ENCODE data around the gene CDC26. TPM values are rescaled to one million over a fixed set of nuclear protein-coding genes. Genes with fewer than 3 reads are reported as not detected.

The CDC26 gene
- polyA plus RNA-seq (2012; ENCODE audit: low read depth, missing spikeins) = 41.6 TPM

DNA sequence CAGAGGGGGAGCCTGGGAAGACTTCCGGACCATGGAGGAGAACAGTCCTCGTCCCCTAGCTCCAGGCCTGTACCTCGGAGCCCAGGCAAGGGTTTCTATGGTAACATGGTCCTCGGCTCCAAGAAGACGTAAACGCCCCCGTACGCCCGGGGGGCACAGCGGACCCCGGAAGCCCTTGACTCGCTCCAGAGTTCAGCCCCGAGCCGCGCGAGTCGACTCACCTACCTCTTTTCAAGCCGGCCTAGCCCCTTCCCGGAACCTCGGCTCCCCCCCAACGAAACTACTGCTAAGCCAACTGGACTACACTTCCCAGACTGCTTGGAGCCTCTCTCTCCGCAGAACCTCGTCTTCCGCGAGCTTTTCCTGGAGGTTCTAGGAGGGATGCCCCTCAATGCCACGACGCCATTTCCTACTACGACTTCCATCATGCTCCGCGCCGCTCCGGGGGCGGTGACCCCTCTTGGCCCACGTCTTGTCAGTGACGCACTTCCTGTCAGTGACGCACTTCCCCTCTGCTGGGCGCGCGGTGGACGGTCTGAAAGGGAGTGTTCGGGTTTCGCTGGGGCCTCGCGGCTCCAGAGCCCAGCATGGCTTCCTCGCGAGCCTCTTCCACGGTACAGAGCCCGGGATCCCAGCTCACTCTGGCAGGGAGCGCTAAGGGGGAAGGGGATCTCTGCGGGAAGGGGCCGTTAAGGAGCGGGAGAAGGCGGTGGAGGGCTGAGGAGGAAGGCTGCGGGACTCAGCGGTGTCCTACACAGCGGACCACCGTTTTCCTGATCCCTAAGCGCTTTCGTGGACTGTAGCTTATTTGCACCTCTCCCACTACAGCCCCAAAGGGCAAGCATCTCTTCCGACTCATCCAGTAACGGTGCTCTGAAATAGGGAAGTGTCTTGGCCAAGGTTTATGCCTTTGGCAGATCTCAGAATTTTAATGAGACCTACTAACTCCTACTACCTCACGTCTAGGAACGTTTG, at the start of gene CDC26, which contains the start of gene PRPF4:
Gene CDC26 (minus strand): TSS at position 416 of the 975 bp plus-strand sequence. CDS start 3,065 bp downstream, outside the sequence.
Gene PRPF4 (plus strand): TSS at position 502 of the 975 bp plus-strand sequence. CDS start 86 bp downstream, at position 588.
- TF ChIP-seq PAX5 (IDR thresholded peaks at IDR 0.05; ENCODE audit: insufficient read depth, low read length, severe bottlenecking) (no peak), POU2F2 (IDR thresholded peaks at IDR 0.05; ENCODE audit: low read depth, low read length) (peak; percentile 81), POLR2AphosphoS5 (IDR thresholded peaks at IDR 0.05; ENCODE audit: low read depth, low read length) (peak; percentile 93), SPI1 (IDR thresholded peaks at IDR 0.05; ENCODE audit: low read depth, low read length) (peak; percentile 84), POLR2A (IDR thresholded peaks at IDR 0.05; ENCODE audit: low read depth, low read length) (peak; percentile 97), TAF1 (IDR thresholded peaks at IDR 0.05; ENCODE audit: low read depth, low read length) (peak; percentile 88)
- peak; percentile 82 for DNase-seq (ENCODE audit: insufficient read length, low spot score)
- peak; percentile 98 for FAIRE-seq

DNA sequence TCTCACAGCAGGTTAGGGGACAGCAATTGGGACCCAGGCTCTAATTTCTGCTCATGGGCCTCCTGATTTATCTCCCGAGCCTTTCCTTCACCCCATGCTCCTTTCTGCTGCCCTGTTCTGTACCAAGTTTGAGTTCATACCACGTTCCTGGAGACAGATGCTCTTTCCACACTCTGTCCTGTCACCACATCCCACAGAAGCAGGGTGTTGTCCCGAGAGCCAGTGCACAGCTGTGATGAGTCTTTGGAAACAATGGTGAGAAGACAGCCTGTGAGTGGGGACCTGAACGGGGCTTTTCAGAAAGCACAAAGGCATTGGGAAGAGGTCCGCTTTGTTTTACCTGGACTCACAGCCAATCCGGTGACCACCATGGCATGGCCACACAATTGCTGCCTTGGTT, 47.3 kb upstream of the CDC26 start:
- FAIRE-seq (no peak), DNase-seq (ENCODE audit: insufficient read length, low spot score) (no peak)
- TF ChIP-seq PAX5 (IDR thresholded peaks at IDR 0.05; ENCODE audit: insufficient read depth, low read length, severe bottlenecking) (no peak), SPI1 (IDR thresholded peaks at IDR 0.05; ENCODE audit: low read depth, low read length) (no peak), POLR2A (IDR thresholded peaks at IDR 0.05; ENCODE audit: low read depth, low read length) (no peak), POLR2AphosphoS5 (IDR thresholded peaks at IDR 0.05; ENCODE audit: low read depth, low read length) (no peak), POU2F2 (IDR thresholded peaks at IDR 0.05; ENCODE audit: low read depth, low read length) (no peak), TAF1 (IDR thresholded peaks at IDR 0.05; ENCODE audit: low read depth, low read length) (no peak)

DNA sequence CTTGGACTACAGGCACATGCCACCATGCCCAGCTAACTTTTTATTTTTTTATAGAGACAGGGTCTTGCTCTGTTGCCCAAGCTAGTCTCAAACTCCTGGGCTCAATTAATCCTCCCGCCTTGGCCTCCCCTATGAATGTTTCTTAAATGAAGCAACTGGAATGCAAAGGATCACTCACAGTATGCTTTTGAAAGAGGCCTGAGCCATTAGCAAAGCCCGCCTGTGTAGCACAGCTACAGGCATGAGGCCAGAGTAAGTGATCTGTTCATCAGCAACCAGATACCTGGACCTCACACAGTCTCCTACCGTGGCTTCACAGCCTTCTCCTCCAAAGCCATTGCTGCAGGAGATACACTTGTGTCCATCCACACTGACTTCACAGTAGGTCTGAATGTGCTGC, 44.7 kb upstream of the CDC26 start:
- no peak for FAIRE-seq

DNA sequence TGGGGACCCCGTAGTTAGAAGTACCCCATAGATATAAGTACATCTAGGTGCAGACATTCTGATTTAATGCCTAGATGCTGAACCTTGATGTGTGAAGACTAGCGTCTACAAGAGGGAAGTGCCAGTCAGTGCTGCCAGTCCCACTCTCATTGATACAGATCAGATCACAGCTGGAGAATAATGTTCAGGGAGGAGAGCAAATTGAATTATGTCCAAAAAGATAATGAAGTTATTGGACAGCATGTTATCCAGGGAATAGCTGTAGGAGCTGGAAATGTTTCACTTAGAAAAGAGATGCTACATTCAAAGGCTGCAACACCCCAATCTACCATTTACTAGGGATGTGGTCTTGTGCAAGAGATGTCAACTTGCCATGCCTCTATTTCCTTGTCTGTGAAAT, 43.7 kb upstream of the CDC26 start:
- FAIRE-seq (no peak), DNase-seq (ENCODE audit: insufficient read length, low spot score) (no peak)
- TF ChIP-seq TAF1 (IDR thresholded peaks at IDR 0.05; ENCODE audit: low read depth, low read length) (no peak), SPI1 (IDR thresholded peaks at IDR 0.05; ENCODE audit: low read depth, low read length) (no peak), POU2F2 (IDR thresholded peaks at IDR 0.05; ENCODE audit: low read depth, low read length) (no peak), POLR2A (IDR thresholded peaks at IDR 0.05; ENCODE audit: low read depth, low read length) (no peak), PAX5 (IDR thresholded peaks at IDR 0.05; ENCODE audit: insufficient read depth, low read length, severe bottlenecking) (no peak), POLR2AphosphoS5 (IDR thresholded peaks at IDR 0.05; ENCODE audit: low read depth, low read length) (no peak)

More for the DNA sequence above, 44.7 kb upstream of the CDC26 start:
- DNase-seq (ENCODE audit: insufficient read length, low spot score) = no peak
- TF ChIP-seq TAF1 (IDR thresholded peaks at IDR 0.05; ENCODE audit: low read depth, low read length) = no peak
- no peak for TF ChIP-seq POLR2AphosphoS5 (IDR thresholded peaks at IDR 0.05; ENCODE audit: low read depth, low read length)
- TF ChIP-seq POLR2A (IDR thresholded peaks at IDR 0.05; ENCODE audit: low read depth, low read length) = no peak
- no peak for TF ChIP-seq SPI1 (IDR thresholded peaks at IDR 0.05; ENCODE audit: low read depth, low read length)
- no peak for TF ChIP-seq PAX5 (IDR thresholded peaks at IDR 0.05; ENCODE audit: insufficient read depth, low read length, severe bottlenecking)
- TF ChIP-seq POU2F2 (IDR thresholded peaks at IDR 0.05; ENCODE audit: low read depth, low read length) = no peak

DNA sequence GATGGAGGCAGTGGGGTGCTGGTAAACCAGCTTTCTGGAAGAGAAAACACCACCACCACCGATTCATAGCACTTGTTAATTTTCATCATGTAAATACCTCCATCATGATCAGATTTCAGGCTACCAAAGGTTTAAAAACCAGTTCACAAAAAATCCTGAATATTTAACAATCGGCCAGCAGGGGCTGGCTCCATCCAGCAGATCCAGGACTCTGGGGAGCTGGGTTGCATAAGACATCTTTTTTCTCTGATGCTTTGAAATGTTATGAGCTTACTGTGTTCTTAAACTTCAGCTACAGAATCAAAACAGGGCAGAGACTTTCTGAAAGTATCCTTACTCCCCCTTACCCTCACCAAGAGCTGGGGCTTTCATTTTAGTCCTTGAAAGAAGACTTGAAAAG, 42.4 kb upstream of the CDC26 start:
- no peak for TF ChIP-seq POLR2AphosphoS5 (IDR thresholded peaks at IDR 0.05; ENCODE audit: low read depth, low read length)
- TF ChIP-seq SPI1 (IDR thresholded peaks at IDR 0.05; ENCODE audit: low read depth, low read length) = no peak
- TF ChIP-seq TAF1 (IDR thresholded peaks at IDR 0.05; ENCODE audit: low read depth, low read length) = no peak
- TF ChIP-seq POLR2A (IDR thresholded peaks at IDR 0.05; ENCODE audit: low read depth, low read length) = no peak
- TF ChIP-seq POU2F2 (IDR thresholded peaks at IDR 0.05; ENCODE audit: low read depth, low read length) = no peak
- no peak for TF ChIP-seq PAX5 (IDR thresholded peaks at IDR 0.05; ENCODE audit: insufficient read depth, low read length, severe bottlenecking)
- no peak for FAIRE-seq
- no peak for DNase-seq (ENCODE audit: insufficient read length, low spot score)

DNA sequence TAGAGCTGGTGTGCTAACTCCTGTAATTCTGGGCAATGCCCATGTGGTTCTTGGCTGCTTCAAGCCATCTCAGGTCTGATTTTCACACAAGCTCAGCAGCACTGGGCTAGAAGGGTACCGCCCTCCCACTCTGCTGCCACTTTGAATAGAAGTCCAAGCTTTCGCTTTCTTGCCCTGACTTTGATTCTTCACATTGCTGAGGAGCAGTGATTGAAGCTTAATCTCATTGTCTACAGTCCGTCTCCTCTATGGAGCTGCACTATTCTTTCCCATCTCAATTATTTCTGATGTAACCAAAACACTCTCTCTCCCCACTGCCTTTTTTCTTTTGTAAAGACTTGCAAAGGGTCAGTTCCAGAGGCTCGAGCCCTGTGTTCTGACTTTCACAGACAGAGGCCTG, 40.7 kb upstream of the CDC26 start:
- FAIRE-seq (no peak), DNase-seq (ENCODE audit: insufficient read length, low spot score) (no peak)
- TF ChIP-seq SPI1 (IDR thresholded peaks at IDR 0.05; ENCODE audit: low read depth, low read length) (no peak), POU2F2 (IDR thresholded peaks at IDR 0.05; ENCODE audit: low read depth, low read length) (no peak), PAX5 (IDR thresholded peaks at IDR 0.05; ENCODE audit: insufficient read depth, low read length, severe bottlenecking) (no peak), TAF1 (IDR thresholded peaks at IDR 0.05; ENCODE audit: low read depth, low read length) (no peak), POLR2AphosphoS5 (IDR thresholded peaks at IDR 0.05; ENCODE audit: low read depth, low read length) (no peak), POLR2A (IDR thresholded peaks at IDR 0.05; ENCODE audit: low read depth, low read length) (no peak)

DNA sequence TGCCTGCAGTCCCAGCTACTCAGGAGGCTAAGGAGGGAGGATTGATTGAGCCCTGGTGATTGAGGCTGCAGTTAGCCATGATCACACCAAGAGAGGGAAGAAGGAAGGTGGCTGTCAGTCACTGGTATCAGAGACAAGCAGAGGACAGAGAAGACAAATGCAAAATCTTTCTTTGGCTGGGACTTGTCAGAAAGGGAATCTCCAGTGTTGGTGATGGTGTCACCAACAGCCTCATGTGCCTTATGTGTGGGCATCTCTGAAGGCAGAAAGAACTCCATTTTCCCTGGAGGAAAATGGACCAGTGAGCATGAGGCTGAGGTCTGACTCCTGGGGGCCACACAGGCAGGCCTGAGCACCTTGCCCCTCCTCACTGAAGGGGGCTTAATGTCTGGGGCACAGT, 39.9 kb upstream of the CDC26 start:
- no peak for FAIRE-seq
- DNase-seq (ENCODE audit: insufficient read length, low spot score) = no peak
- TF ChIP-seq PAX5 (IDR thresholded peaks at IDR 0.05; ENCODE audit: insufficient read depth, low read length, severe bottlenecking) (no peak), SPI1 (IDR thresholded peaks at IDR 0.05; ENCODE audit: low read depth, low read length) (no peak), POU2F2 (IDR thresholded peaks at IDR 0.05; ENCODE audit: low read depth, low read length) (no peak), POLR2A (IDR thresholded peaks at IDR 0.05; ENCODE audit: low read depth, low read length) (no peak), POLR2AphosphoS5 (IDR thresholded peaks at IDR 0.05; ENCODE audit: low read depth, low read length) (no peak), TAF1 (IDR thresholded peaks at IDR 0.05; ENCODE audit: low read depth, low read length) (no peak)

DNA sequence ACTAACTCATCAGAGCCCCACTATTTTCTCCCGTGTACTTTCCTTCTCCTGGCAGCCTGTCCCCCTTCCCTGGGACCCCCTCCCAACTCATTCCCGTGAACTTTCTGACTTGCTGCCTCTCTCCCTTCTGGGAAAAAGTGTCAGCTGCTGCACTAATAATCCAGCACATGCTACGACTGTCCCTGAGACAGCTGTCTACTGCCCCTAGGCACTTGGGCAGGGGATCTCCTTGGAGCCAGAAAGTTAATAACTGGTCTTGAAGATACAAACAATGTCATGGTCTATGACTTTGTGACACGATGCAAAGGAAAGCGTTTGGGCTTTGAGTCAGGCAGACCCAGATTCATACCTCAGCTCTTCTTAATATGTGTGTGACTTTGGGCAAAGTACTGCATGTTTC, 37.9 kb upstream of the CDC26 start:
- TF ChIP-seq SPI1 (IDR thresholded peaks at IDR 0.05; ENCODE audit: low read depth, low read length) (no peak), TAF1 (IDR thresholded peaks at IDR 0.05; ENCODE audit: low read depth, low read length) (no peak), POU2F2 (IDR thresholded peaks at IDR 0.05; ENCODE audit: low read depth, low read length) (no peak), POLR2A (IDR thresholded peaks at IDR 0.05; ENCODE audit: low read depth, low read length) (no peak), POLR2AphosphoS5 (IDR thresholded peaks at IDR 0.05; ENCODE audit: low read depth, low read length) (no peak), PAX5 (IDR thresholded peaks at IDR 0.05; ENCODE audit: insufficient read depth, low read length, severe bottlenecking) (no peak)

DNA sequence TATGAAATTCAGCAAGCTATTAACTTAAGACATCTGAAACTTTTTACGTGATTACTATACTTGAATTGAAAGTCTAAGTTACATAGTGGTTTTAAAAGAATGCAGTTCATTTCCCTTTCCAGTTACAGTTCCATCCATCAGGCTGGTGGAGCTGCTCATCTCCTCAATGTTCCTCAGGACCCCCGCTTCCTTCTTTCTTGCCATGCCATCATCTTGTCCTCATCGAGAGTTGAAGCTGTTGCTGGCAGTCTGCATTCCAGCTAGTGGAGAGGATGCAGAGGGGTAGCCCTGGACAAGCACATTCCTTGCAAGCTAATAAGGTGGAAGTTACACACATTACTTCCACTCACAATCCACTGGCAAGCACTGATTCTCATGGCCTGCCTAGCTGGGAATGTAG, 36.6 kb upstream of the CDC26 start:
- no peak for TF ChIP-seq PAX5 (IDR thresholded peaks at IDR 0.05; ENCODE audit: insufficient read depth, low read length, severe bottlenecking)
- no peak for TF ChIP-seq POLR2A (IDR thresholded peaks at IDR 0.05; ENCODE audit: low read depth, low read length)
- TF ChIP-seq POLR2AphosphoS5 (IDR thresholded peaks at IDR 0.05; ENCODE audit: low read depth, low read length) = no peak
- no peak for TF ChIP-seq TAF1 (IDR thresholded peaks at IDR 0.05; ENCODE audit: low read depth, low read length)
- no peak for DNase-seq (ENCODE audit: insufficient read length, low spot score)
- FAIRE-seq = no peak

More for the DNA sequence above, 37.9 kb upstream of the CDC26 start:
- no peak for FAIRE-seq
- DNase-seq (ENCODE audit: insufficient read length, low spot score) = no peak
